ENCODE data around the gene LRRC4.

GRCh38 chr7:128042012-128042411 lies 10.8 kb upstream of the LRRC4 start:
- TF ChIP-seq, protein P1, sequence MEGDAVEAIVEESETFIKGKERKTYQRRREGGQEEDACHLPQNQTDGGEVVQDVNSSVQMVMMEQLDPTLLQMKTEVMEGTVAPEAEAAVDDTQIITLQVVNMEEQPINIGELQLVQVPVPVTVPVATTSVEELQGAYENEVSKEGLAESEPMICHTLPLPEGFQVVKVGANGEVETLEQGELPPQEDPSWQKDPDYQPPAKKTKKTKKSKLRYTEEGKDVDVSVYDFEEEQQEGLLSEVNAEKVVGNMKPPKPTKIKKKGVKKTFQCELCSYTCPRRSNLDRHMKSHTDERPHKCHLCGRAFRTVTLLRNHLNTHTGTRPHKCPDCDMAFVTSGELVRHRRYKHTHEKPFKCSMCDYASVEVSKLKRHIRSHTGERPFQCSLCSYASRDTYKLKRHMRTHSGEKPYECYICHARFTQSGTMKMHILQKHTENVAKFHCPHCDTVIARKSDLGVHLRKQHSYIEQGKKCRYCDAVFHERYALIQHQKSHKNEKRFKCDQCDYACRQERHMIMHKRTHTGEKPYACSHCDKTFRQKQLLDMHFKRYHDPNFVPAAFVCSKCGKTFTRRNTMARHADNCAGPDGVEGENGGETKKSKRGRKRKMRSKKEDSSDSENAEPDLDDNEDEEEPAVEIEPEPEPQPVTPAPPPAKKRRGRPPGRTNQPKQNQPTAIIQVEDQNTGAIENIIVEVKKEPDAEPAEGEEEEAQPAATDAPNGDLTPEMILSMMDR (conservative IDR thresholded peaks at IDR 0.05; ENCODE audit: low read depth, low read length) = no peak
- TF ChIP-seq EZH2phosphoT487 (IDR thresholded peaks at IDR 0.05; ENCODE audit: borderline replicate concordance, low read length) = no peak
- no peak for TF ChIP-seq EZH2 (IDR thresholded peaks at IDR 0.05; ENCODE audit: low read length, unreplicated experiment)
